MM.1S (cell line): Measurements from ENCODE around the gene GFOD1.
A peak's percentile ranks its signal among the peaks of the same experiment; 100 is the strongest.

Experiments
- DNase-seq: peaks from one replicate; pipeline ENCODE4 v3.0.0-alpha.2; 2015
- H2AFZ ChIP-seq: fragments of 300-600 bp; sonication (generic); 2 replicates; pipeline ENCODE4 v1.6.0; 2016; ENCODE audit warnings: antibody characterized with exemption, low read length
- H3F3A ChIP-seq: fragments of 300-600 bp; sonication (generic); 2 replicates; pipeline ENCODE4 v1.6.1; 2016; ENCODE audit warnings: mild to moderate bottlenecking, antibody characterized with exemption, low read length, moderate library complexity, mixed read lengths; ENCODE audit not compliant: insufficient read depth
- H3K27ac ChIP-seq: fragments of 300-600 bp; sonication (generic); 2 replicates; pipeline ENCODE4 v1.5.1; 2016; ENCODE audit warnings: mild to moderate bottlenecking, low read length
- H3K27me3 ChIP-seq: fragments of 300-600 bp; sonication (generic); replicated peaks from 2 replicates; pipeline ENCODE4 v1.6.0; 2016; ENCODE audit warnings: low read length; ENCODE audit not compliant: insufficient read depth
- H3K36me3 ChIP-seq: fragments of 300-600 bp; sonication (generic); replicated peaks from 2 replicates; pipeline ENCODE4 v1.6.1; 2016; ENCODE audit warnings: mild to moderate bottlenecking, low read length, mixed read lengths; ENCODE audit not compliant: insufficient read depth
- H3K4me1 ChIP-seq: fragments of 300-600 bp; sonication (generic); 2 replicates; pipeline ENCODE4 v1.6.1; 2016; ENCODE audit warnings: low read length, mixed read lengths
- H3K4me2 ChIP-seq: fragments of 300-600 bp; sonication (generic); 2 replicates; pipeline ENCODE4 v1.6.0; 2016; ENCODE audit warnings: low read depth, low read length
- H3K4me3 ChIP-seq: fragments of 300-600 bp; sonication (generic); 2 replicates; pipeline ENCODE4 v1.5.1; 2016; ENCODE audit warnings: low read length, mixed read lengths
- H3K79me2 ChIP-seq: fragments of 300-600 bp; sonication (generic); 2 replicates; pipeline ENCODE4 v1.6.1; 2016; ENCODE audit warnings: mixed run types, low read length, mixed read lengths
- H3K9ac ChIP-seq: fragments of 300-600 bp; sonication (generic); 2 replicates; pipeline ENCODE4 v1.6.1; 2016; ENCODE audit warnings: low read length, mixed read lengths
- H3K9me2 ChIP-seq: fragments of 300-600 bp; sonication (generic); replicated peaks from 2 replicates; pipeline ENCODE4 v1.6.1; 2016; ENCODE audit warnings: mild to moderate bottlenecking, low read length, mixed read lengths; ENCODE audit not compliant: insufficient read depth
- H3K9me3 ChIP-seq: fragments of 300-600 bp; sonication (generic); replicated peaks from 2 replicates; pipeline ENCODE4 v1.6.1; 2016; ENCODE audit warnings: mild to moderate bottlenecking, low read length, mixed read lengths; ENCODE audit not compliant: insufficient read depth
- H4K20me1 ChIP-seq: fragments of 300-600 bp; sonication (generic); 2 replicates; pipeline ENCODE4 v1.6.1; 2016; ENCODE audit warnings: mild to moderate bottlenecking, low read length, moderate library complexity, mixed read lengths; ENCODE audit not compliant: insufficient read depth
- CTCF ChIP-seq: fragments of 300-600 bp; sonication (generic); IDR thresholded peaks from 2 replicates; pipeline ENCODE4 v1.5.1; 2016; ENCODE audit warnings: antibody characterized with exemption, low read length, mixed read lengths
- EZH2 ChIP-seq: fragments of 300-600 bp; sonication (generic); optimal IDR thresholded peaks from 2 replicates; pipeline ENCODE3; 2017; ENCODE audit warnings: low read depth, mild to moderate bottlenecking, antibody characterized with exemption, low read length, mixed read lengths
- EZH2phosphoT487 ChIP-seq: fragments of 300-600 bp; sonication (generic); IDR thresholded peaks from 2 replicates; pipeline ENCODE4 v1.6.1; 2018; ENCODE audit warnings: antibody characterized with exemption, low read length

The GFOD1 gene

GRCh38 chr6:13384966-13385365 is 102.4 kb downstream of the GFOD1 start:
- no peak for DNase-seq
- H4K20me1 ChIP-seq = no peaks in the 10 kb centered on the region
- no peak for TF ChIP-seq EZH2
- no peak for TF ChIP-seq CTCF
- TF ChIP-seq EZH2phosphoT487 = no peak

DNA sequence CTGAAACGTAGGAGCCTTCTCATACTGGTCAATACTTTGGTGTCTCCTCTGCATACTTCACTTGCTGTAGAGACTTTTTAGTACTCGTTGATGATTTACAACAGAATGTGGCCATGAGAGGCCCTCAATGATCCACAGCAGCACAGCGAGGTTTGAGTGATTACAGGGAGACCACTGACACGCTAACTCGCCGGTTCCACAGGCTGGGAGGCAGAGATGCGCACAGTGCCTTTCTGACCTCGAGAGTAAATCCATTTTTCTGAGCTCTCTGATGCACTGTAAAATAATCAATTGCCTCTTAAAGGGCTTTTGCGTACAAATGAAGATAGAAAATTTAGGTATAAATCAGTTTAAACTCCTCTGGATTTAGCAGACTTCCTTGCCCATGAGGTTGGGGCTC is 102.9 kb downstream of the GFOD1 start:
- H3K9me2 ChIP-seq = no peaks in the 10 kb centered on the region
- H3K4me3 ChIP-seq = no peak overlapping the region
- H3K4me1 ChIP-seq = peaks cover 25% of the 10 kb centered on the region
- H2AFZ ChIP-seq = no peak overlapping the region
- H4K20me1 ChIP-seq = no peaks in the 10 kb centered on the region
- H3K27ac ChIP-seq = no peak overlapping the region
- no peak for TF ChIP-seq EZH2
- TF ChIP-seq CTCF = no peak
- TF ChIP-seq EZH2phosphoT487 = no peak
- no peak overlapping the region for H3K4me2 ChIP-seq
- H3K9ac ChIP-seq = no peak overlapping the region
- H3K9me3 ChIP-seq = no peaks in the 10 kb centered on the region
- no peak for DNase-seq
- H3K27me3 ChIP-seq = no peaks in the 10 kb centered on the region
- no peaks in the 10 kb centered on the region; the same call in 1 of the 2 replicates for H3K79me2 ChIP-seq
- peaks cover 3% of the 10 kb centered on the region; the same call in 1 of the 2 replicates for H3F3A ChIP-seq
- H3K36me3 ChIP-seq = no peaks in the 10 kb centered on the region

More at GRCh38 chr6:13384966-13385365, 102.4 kb downstream of the GFOD1 start:
- peaks cover 3% of the 10 kb centered on the region; the same call in 1 of the 2 replicates for H3F3A ChIP-seq
- H3K27me3 ChIP-seq = no peaks in the 10 kb centered on the region
- H3K9me3 ChIP-seq = no peaks in the 10 kb centered on the region
- no peak overlapping the region for H2AFZ ChIP-seq
- no peak overlapping the region for H3K27ac ChIP-seq
- no peak overlapping the region for H3K4me3 ChIP-seq
- no peaks in the 10 kb centered on the region for H3K36me3 ChIP-seq
- H3K79me2 ChIP-seq = no peaks in the 10 kb centered on the region; the same call in 1 of the 2 replicates
- H3K9me2 ChIP-seq = no peaks in the 10 kb centered on the region
- H3K4me2 ChIP-seq = no peak overlapping the region
- peaks cover 21% of the 10 kb centered on the region for H3K4me1 ChIP-seq
- H3K9ac ChIP-seq = no peak overlapping the region

GRCh38 chr6:13383328-13384163 is 103.9 kb downstream of the GFOD1 start:
- Histone ChIP-seq H3K9me3 (no peaks in the 10 kb centered on the region), H3K4me2 (peak overlapping the region; percentile 58; the same call in 1 of the 2 replicates), H3F3A (peaks cover 3% of the 10 kb centered on the region; the same call in 1 of the 2 replicates), H2AFZ (peak overlapping the region; percentile 43), H3K36me3 (no peaks in the 10 kb centered on the region), H3K4me1 (peaks cover 35% of the 10 kb centered on the region), H3K9ac (no peak overlapping the region), H3K79me2 (no peaks in the 10 kb centered on the region; the same call in 1 of the 2 replicates), H4K20me1 (no peaks in the 10 kb centered on the region), H3K4me3 (no peak overlapping the region), H3K9me2 (no peaks in the 10 kb centered on the region), H3K27me3 (no peaks in the 10 kb centered on the region), H3K27ac (peak overlapping the region; percentile 60; the same call in 1 of the 2 replicates)
- peak; percentile 91 for DNase-seq
- TF ChIP-seq EZH2phosphoT487 (no peak), CTCF (peak; percentile 56)
